IPS DF 6.9 (cell line): Measurements from ENCODE around the gene MLN.

ENCODE experiments used
- DNase-seq: peaks from one replicate; pipeline ENCODE4 v3.0.0-alpha.2; 2013; ENCODE audit warnings: low read depth, low spot score
- H3K27ac ChIP-seq: one replicate; pipeline ENCODE4 v1.5.1; 2013; ENCODE audit warnings: low read length, control low read depth
- H3K27me3 ChIP-seq: 2 replicates; pipeline ENCODE4 v1.6.1; 2013; ENCODE audit warnings: mild to moderate bottlenecking, low read length; ENCODE audit not compliant: control insufficient read depth, insufficient read depth
- H3K36me3 ChIP-seq: 2 replicates; pipeline ENCODE4 v1.6.1; 2013; ENCODE audit warnings: low read length; ENCODE audit not compliant: control insufficient read depth, insufficient read depth
- H3K4me1 ChIP-seq: 2 replicates; pipeline ENCODE4 v1.6.1; 2013; ENCODE audit warnings: low read length; ENCODE audit not compliant: control insufficient read depth, insufficient read depth
- H3K4me3 ChIP-seq: 2 replicates; pipeline ENCODE4 v1.5.1; 2013; ENCODE audit warnings: mild to moderate bottlenecking, low read length
- H3K9me3 ChIP-seq: 2 replicates; pipeline ENCODE4 v1.6.1; 2013; ENCODE audit warnings: low read length, inconsistent platforms; ENCODE audit not compliant: control insufficient read depth, insufficient read depth
- WGBS: extraction: QIAGEN DNeasy Blood & Tissue Kit; methylation state at CpG from one replicate; pipeline ENCODE4 v1.1.7; 2013; ENCODE audit warnings: mixed read lengths, missing lambda C conversion rate; ENCODE audit not compliant: insufficient read length, insufficient coverage; 5-methylcytosine and 5-hydroxymethylcytosine counted together

MLN gene

GRCh38 chr6:33788694-33789549, 14.9 kb downstream of the MLN start, which contains the start of gene LEMD2:
TSS of gene LEMD2 (minus strand) at chr6:33789130. CDS start at chr6:33789116, 14 bp downstream.
- Histone ChIP-seq H3K4me3 (peak within 1 kb of the TSS; percentile 87), H3K9me3 (no peaks in the 10 kb centered on the region), H3K4me1 (peaks cover 12% of the 10 kb centered on the region; the same call in 1 of the 2 replicates), H3K36me3 (peaks cover 3% of the 10 kb centered on the region), H3K27me3 (no peaks in the 10 kb centered on the region), H3K27ac (no peak within 1 kb of the TSS)
- peak; percentile 83 for DNase-seq
- no CpG with 5 or more reads among the region's 86 CpGs for WGBS

- H3K36me3 ChIP-seq = peaks cover 11% of the 10 kb centered on the region
- no peak overlapping the region for H3K27ac ChIP-seq
- H3K4me3 ChIP-seq = peak overlapping the region; percentile 87
- DNase-seq = no peak
- peaks cover 12% of the 10 kb centered on the region; the same call in 1 of the 2 replicates for H3K4me1 ChIP-seq
- H3K9me3 ChIP-seq = no peaks in the 10 kb centered on the region
- WGBS = no CpG with 5 or more reads among the region's 53 CpGs
- H3K27me3 ChIP-seq = no peaks in the 10 kb centered on the region
Observed at GRCh38 chr6:33787954-33788693, 15.7 kb downstream of the MLN start.

GRCh38 chr6:33787346-33787953, 16.4 kb downstream of the MLN start:
- no peak overlapping the region for H3K27ac ChIP-seq
- no peak overlapping the region for H3K4me3 ChIP-seq
- no peaks in the 10 kb centered on the region for H3K27me3 ChIP-seq
- no peaks in the 10 kb centered on the region for H3K9me3 ChIP-seq
- H3K4me1 ChIP-seq = peaks cover 12% of the 10 kb centered on the region; the same call in 1 of the 2 replicates
- peaks cover 12% of the 10 kb centered on the region for H3K36me3 ChIP-seq
- DNase-seq = no peak
- no CpG with 5 or more reads among the region's 7 CpGs for WGBS

GRCh38 chr6:33786736-33787135, 17.1 kb downstream of the MLN start:
- H3K36me3 ChIP-seq = peaks cover 12% of the 10 kb centered on the region
- WGBS = no CpG with 5 or more reads among the region's 3 CpGs
- no peak overlapping the region for H3K4me3 ChIP-seq
- no peak for DNase-seq
- peaks cover 19% of the 10 kb centered on the region for H3K4me1 ChIP-seq
- H3K9me3 ChIP-seq = no peaks in the 10 kb centered on the region
- H3K27me3 ChIP-seq = no peaks in the 10 kb centered on the region
- no peak overlapping the region for H3K27ac ChIP-seq

- DNase-seq = no peak
- no CpG with 5 or more reads among the region's 3 CpGs for WGBS
- peaks cover 12% of the 10 kb centered on the region for H3K36me3 ChIP-seq
- H3K27me3 ChIP-seq = no peaks in the 10 kb centered on the region
- peaks cover 18% of the 10 kb centered on the region for H3K4me1 ChIP-seq
- H3K27ac ChIP-seq = no peak overlapping the region
- no peak overlapping the region for H3K4me3 ChIP-seq
- no peaks in the 10 kb centered on the region for H3K9me3 ChIP-seq
Observed at GRCh38 chr6:33785778-33786177, 18.0 kb downstream of the MLN start.

- Histone ChIP-seq H3K4me3 (no peak overlapping the region), H3K36me3 (peaks cover 20% of the 10 kb centered on the region), H3K27ac (no peak overlapping the region), H3K4me1 (peaks cover 24% of the 10 kb centered on the region), H3K9me3 (no peaks in the 10 kb centered on the region), H3K27me3 (no peaks in the 10 kb centered on the region)
- DNase-seq = no peak
- no CpG with 5 or more reads among the region's 13 CpGs for WGBS
Observed at GRCh38 chr6:33784787-33785186, 19.0 kb downstream of the MLN start.

GRCh38 chr6:33783781-33784520, 19.9 kb downstream of the MLN start:
- Histone ChIP-seq H3K27me3 (no peaks in the 10 kb centered on the region), H3K4me1 (peaks cover 19% of the 10 kb centered on the region), H3K27ac (no peak overlapping the region), H3K36me3 (peaks cover 23% of the 10 kb centered on the region), H3K9me3 (no peaks in the 10 kb centered on the region), H3K4me3 (no peak overlapping the region)
- DNase-seq = no peak
- WGBS = no CpG with 5 or more reads among the region's 10 CpGs

- Histone ChIP-seq H3K27ac (no peak overlapping the region), H3K4me3 (no peak overlapping the region), H3K4me1 (peaks cover 20% of the 10 kb centered on the region), H3K9me3 (no peaks in the 10 kb centered on the region), H3K36me3 (peaks cover 36% of the 10 kb centered on the region), H3K27me3 (no peaks in the 10 kb centered on the region)
- no CpG with 5 or more reads among the region's 5 CpGs for WGBS
- DNase-seq = no peak
Observed at GRCh38 chr6:33782561-33782960, 21.2 kb downstream of the MLN start.

GRCh38 chr6:33781131-33781975, 22.4 kb downstream of the MLN start:
- H3K27me3 ChIP-seq = no peaks in the 10 kb centered on the region
- H3K9me3 ChIP-seq = no peaks in the 10 kb centered on the region
- H3K27ac ChIP-seq = peak overlapping the region; percentile 5
- no CpG with 5 or more reads among the region's 16 CpGs for WGBS
- peak; percentile 61 for DNase-seq
- H3K4me3 ChIP-seq = no peak overlapping the region
- peaks cover 19% of the 10 kb centered on the region for H3K4me1 ChIP-seq
- H3K36me3 ChIP-seq = peaks cover 48% of the 10 kb centered on the region
